Cardiac fibroblast (primary cell): ENCODE measurements around the gene NOTCH1.

Source experiments
- DNase-seq, 2 donors: peaks; one replicate each; pipeline versions ENCODE4 v3.0.0 to v3.0.0-alpha.2; 2010; ENCODE audit warnings: low read depth in 2 of 2
- H3K4me3 ChIP-seq, 2 donors: replicated peaks in 1 of 2; 1 replicate in 1 of 2; 2 replicates in 1 of 2; pipeline ENCODE4 v1.5.1; 2011; ENCODE audit warnings: low read depth in 2 of 2, low read length in 2 of 2, mild to moderate bottlenecking in 2 of 2, moderate library complexity in 1 of 2
- CTCF ChIP-seq: IDR thresholded peaks from one replicate; pipeline ENCODE4 v1.5.1; 2011; ENCODE audit warnings: low read depth, mild to moderate bottlenecking, low read length, inconsistent platforms

Gene NOTCH1

GRCh38 chr9:136537896-136538598, 7.8 kb downstream of the NOTCH1 start:
- no peak for TF ChIP-seq CTCF
- no peak overlapping the region for H3K4me3 ChIP-seq
- DNase-seq: peak in 1 of 2 donors; percentile 86

- no peak for TF ChIP-seq CTCF
- DNase-seq: no peak
- H3K4me3 ChIP-seq: no peak overlapping the region
Observed at GRCh38 chr9:136537411-136537810, 8.4 kb downstream of the NOTCH1 start.

GRCh38 chr9:136536721-136537241, 9.1 kb downstream of the NOTCH1 start:
- H3K4me3 ChIP-seq: no peak overlapping the region
- no peak for DNase-seq
- TF ChIP-seq CTCF: no peak

DNA sequence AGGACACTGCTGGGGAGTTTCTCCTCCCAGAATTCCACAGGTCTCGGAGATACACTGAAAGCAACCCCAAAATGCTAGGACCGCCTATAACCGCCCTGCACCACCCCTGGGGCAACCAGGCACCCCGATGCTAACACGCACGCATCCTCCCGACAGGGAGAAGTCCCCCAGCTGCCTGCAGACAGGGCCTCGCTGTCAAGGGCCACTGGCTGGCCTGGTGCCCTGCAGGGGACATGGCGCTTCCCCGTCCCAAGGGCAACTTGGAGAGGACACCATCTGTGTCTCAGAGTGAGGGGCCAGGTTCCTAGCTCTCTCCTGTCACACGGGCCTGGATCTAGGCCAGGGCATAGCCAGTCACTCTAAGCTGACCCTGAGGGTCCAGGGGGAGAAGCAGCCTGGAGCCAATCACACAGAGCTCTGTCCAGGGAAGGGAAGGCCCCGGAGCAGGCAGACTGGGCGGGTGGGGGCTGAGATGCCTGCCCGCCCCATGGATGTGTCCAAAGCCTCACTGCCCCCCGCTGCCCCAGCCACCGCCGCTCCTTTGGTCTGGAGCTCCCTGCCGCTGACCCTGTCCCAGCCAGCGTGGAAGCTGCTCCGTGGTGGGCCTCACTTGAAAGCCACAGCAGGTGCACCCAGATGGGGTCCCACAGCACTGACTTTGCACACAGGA, 9.7 kb downstream of the NOTCH1 start:
- H3K4me3 ChIP-seq: no peak overlapping the region
- DNase-seq: no peak
- no peak for TF ChIP-seq CTCF

DNA sequence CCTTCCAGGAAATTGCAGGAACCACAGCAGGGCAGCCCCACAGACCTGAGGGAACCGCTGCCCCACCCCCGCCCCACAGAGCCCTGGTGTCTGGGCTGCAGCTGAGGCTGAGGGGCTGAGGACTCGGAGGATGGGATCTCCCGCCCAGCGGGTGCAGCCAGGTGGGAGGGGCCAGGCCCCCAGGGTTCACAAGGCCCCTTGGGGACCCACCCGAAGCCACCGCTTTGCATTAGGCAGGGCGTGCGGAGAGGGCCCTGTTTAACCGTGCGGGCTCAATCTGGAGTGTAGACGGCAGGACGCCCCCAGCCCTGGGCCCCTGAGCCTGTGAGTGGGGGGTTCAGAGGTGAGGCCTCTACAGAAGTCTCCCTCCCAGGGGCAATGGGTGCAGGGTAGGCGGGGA, 10.8 kb downstream of the NOTCH1 start:
- TF ChIP-seq CTCF: no peak
- no peak overlapping the region for H3K4me3 ChIP-seq
- no peak for DNase-seq

DNA sequence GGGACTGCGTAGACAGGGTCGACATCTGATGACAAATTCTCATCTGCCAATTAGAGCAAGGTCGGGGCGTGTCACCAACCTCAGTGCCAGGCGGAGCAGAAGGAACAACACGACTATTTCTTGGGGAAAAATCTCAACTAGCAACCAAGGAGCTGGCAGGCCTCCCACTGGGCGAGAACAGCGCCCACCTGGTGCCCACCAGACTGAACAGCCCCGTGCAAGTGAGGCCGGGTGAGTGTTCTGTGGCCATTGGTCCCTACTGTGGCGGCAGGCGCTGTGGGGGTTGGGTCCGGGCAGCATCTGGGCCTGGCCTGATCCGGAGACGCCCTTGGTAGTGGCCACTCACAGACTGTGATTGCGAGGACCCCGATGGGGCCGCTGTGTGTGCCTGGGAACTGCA, 11.5 kb downstream of the NOTCH1 start:
- no peak for DNase-seq
- no peak for TF ChIP-seq CTCF
- H3K4me3 ChIP-seq: no peak overlapping the region
